Mammary epithelial cell (primary cell): ENCODE data around the gene FBXW5.

Experiments used
- CTCF ChIP-seq, 2 donors: IDR thresholded peaks in 1 of 2; conservative IDR thresholded peaks in 1 of 2; 2 replicates each; pipeline ENCODE4 v1.5.1; 2011 to 2012; ENCODE audit warnings: inconsistent platforms in 2 of 2, low read length in 2 of 2, mild to moderate bottlenecking in 2 of 2, control low read depth in 1 of 2, low read depth in 1 of 2; ENCODE audit not compliant: insufficient read depth in 1 of 2; ENCODE audit errors: extremely low read depth in 1 of 2
- EZH2 ChIP-seq: IDR thresholded peaks from 2 replicates; pipeline ENCODE4 v1.6.1; 2012; ENCODE audit warnings: low read length, inconsistent platforms, borderline replicate concordance

- TF ChIP-seq CTCF (conservative IDR thresholded peaks at IDR 0.05 in 1 of 2, IDR thresholded peaks at IDR 0.05 in 1 of 2; ENCODE audit: extremely low read depth in 1 of 2, insufficient read depth in 1 of 2, low read depth in 1 of 2, low read length in 2 of 2) (no peak), EZH2 (no peak)
Observed at GRCh38 chr9:136992819-136993369, 48.4 kb upstream of the FBXW5 start.
